HEK293T (cell line): ENCODE measurements around the gene C1orf198.

Experiments
- FOXM1 ChIP-seq: fragments of 450-650 bp; IDR thresholded peaks from 2 replicates; pipeline ENCODE4 v1.6.1; 2017; ENCODE audit warnings: mild to moderate bottlenecking, borderline replicate concordance
- SUZ12 ChIP-seq: fragments of 450-650 bp; IDR thresholded peaks from 2 replicates; pipeline ENCODE4 v1.6.1; 2016; ENCODE audit warnings: mild to moderate bottlenecking
- ZNF384 ChIP-seq: fragments of 450-650 bp; IDR thresholded peaks from 2 replicates; pipeline ENCODE4 v1.6.1; 2016

- no peak for TF ChIP-seq ZNF384
- no peak for TF ChIP-seq SUZ12
- TF ChIP-seq FOXM1: no peak
These were observed 35.8 kb downstream of the C1orf198 start for GRCh38 chr1:230832476-230832875.
